Muscle layer of colon (tissue), 2 donors: ENCODE data around the gene MSANTD7.

ENCODE experiments used
- H3K27ac ChIP-seq: one replicate; pipeline ENCODE4 v1.7.0; 2013; ENCODE audit warnings: low read depth, mild to moderate bottlenecking, low read length, moderate library complexity
- H3K27me3 ChIP-seq, 2 donors: one replicate each; pipeline ENCODE4 v1.7.0; 2013; ENCODE audit warnings: low read length in 2 of 2, mild to moderate bottlenecking in 2 of 2; ENCODE audit not compliant: insufficient read depth in 2 of 2, control insufficient read depth in 1 of 2
- H3K36me3 ChIP-seq: one replicate; pipeline ENCODE4 v1.7.0; 2013; ENCODE audit warnings: mild to moderate bottlenecking, low read length; ENCODE audit not compliant: insufficient read depth
- H3K4me1 ChIP-seq: one replicate; pipeline ENCODE4 v1.7.0; 2013; ENCODE audit warnings: mild to moderate bottlenecking, low read length; ENCODE audit not compliant: insufficient read depth
- H3K4me3 ChIP-seq, 2 donors: one replicate each; pipeline ENCODE4 v1.7.0; 2013; ENCODE audit warnings: low read length in 2 of 2, low read depth in 1 of 2, mild to moderate bottlenecking in 1 of 2, moderate library complexity in 1 of 2
- H3K9ac ChIP-seq: one replicate; pipeline ENCODE4 v1.7.0; 2013; ENCODE audit warnings: low read length
- H3K9me3 ChIP-seq: one replicate; pipeline ENCODE4 v1.7.0; 2013; ENCODE audit warnings: mild to moderate bottlenecking, low read length
- donor health status: abdominal sarcoma.
- donor health status: Adenocarcinoma of cecum.

The MSANTD7 gene

GRCh38 chr10:14820775-14821154, 17.3 kb upstream of the MSANTD7 start:
- Histone ChIP-seq H3K4me1 (peaks cover 3% of the 10 kb centered on the region), H3K27me3 (no peaks in the 10 kb centered on the region), H3K4me3 (no peak overlapping the region), H3K9ac (no peak overlapping the region), H3K27ac (no peak overlapping the region), H3K9me3 (no peaks in the 10 kb centered on the region), H3K36me3 (no peaks in the 10 kb centered on the region)

GRCh38 chr10:14821635-14822375, 16.3 kb upstream of the MSANTD7 start:
- peaks cover 3% of the 10 kb centered on the region for H3K4me1 ChIP-seq
- H3K27ac ChIP-seq, result no peak overlapping the region
- H3K27me3 ChIP-seq, result no peaks in the 10 kb centered on the region
- H3K9ac ChIP-seq, result no peak overlapping the region
- no peaks in the 10 kb centered on the region for H3K9me3 ChIP-seq
- H3K4me3 ChIP-seq, result no peak overlapping the region
- H3K36me3 ChIP-seq, result no peaks in the 10 kb centered on the region

- no peaks in the 10 kb centered on the region for H3K9me3 ChIP-seq
- H3K27me3 ChIP-seq, result no peaks in the 10 kb centered on the region
- no peak overlapping the region for H3K27ac ChIP-seq
- no peaks in the 10 kb centered on the region for H3K36me3 ChIP-seq
- peaks cover 3% of the 10 kb centered on the region for H3K4me1 ChIP-seq
- no peak overlapping the region for H3K4me3 ChIP-seq
- H3K9ac ChIP-seq, result no peak overlapping the region
These were observed 15.0 kb upstream of the MSANTD7 start for GRCh38 chr10:14822879-14823755.

GRCh38 chr10:14823966-14824365, 14.1 kb upstream of the MSANTD7 start:
- no peak overlapping the region for H3K9ac ChIP-seq
- no peaks in the 10 kb centered on the region for H3K36me3 ChIP-seq
- no peak overlapping the region for H3K27ac ChIP-seq
- no peaks in the 10 kb centered on the region for H3K27me3 ChIP-seq
- H3K4me1 ChIP-seq, result peaks cover 3% of the 10 kb centered on the region
- no peak overlapping the region for H3K4me3 ChIP-seq
- no peaks in the 10 kb centered on the region for H3K9me3 ChIP-seq

GRCh38 chr10:14826076-14826829, 11.9 kb upstream of the MSANTD7 start:
- Histone ChIP-seq H3K9me3 (no peaks in the 10 kb centered on the region), H3K27me3 (no peaks in the 10 kb centered on the region), H3K27ac (no peak overlapping the region), H3K4me3 (no peak overlapping the region), H3K4me1 (peaks cover 3% of the 10 kb centered on the region), H3K36me3 (no peaks in the 10 kb centered on the region), H3K9ac (no peak overlapping the region)

- Histone ChIP-seq H3K27me3 (no peaks in the 10 kb centered on the region), H3K27ac (no peak overlapping the region), H3K9ac (no peak overlapping the region), H3K9me3 (no peaks in the 10 kb centered on the region), H3K36me3 (no peaks in the 10 kb centered on the region), H3K4me1 (peaks cover 14% of the 10 kb centered on the region), H3K4me3 (no peak overlapping the region)
These were observed 5.0 kb upstream of the MSANTD7 start for GRCh38 chr10:14833106-14833505.

GRCh38 chr10:14836208-14836607, 1.9 kb upstream of the MSANTD7 start:
- H3K27me3 ChIP-seq, result no peaks in the 10 kb centered on the region
- no peaks in the 10 kb centered on the region for H3K9me3 ChIP-seq
- H3K4me1 ChIP-seq, result peaks cover 22% of the 10 kb centered on the region
- H3K36me3 ChIP-seq, result no peaks in the 10 kb centered on the region
- no peak overlapping the region for H3K4me3 ChIP-seq
- H3K27ac ChIP-seq, result no peak overlapping the region
- H3K9ac ChIP-seq, result no peak overlapping the region

- Histone ChIP-seq H3K27ac (peak overlapping the region; percentile 99), H3K4me1 (peaks cover 22% of the 10 kb centered on the region), H3K4me3 (peak overlapping the region; percentile 84 to 89), H3K36me3 (peaks cover 9% of the 10 kb centered on the region), H3K27me3 (no peaks in the 10 kb centered on the region), H3K9me3 (no peaks in the 10 kb centered on the region), H3K9ac (peak overlapping the region; percentile 67)
These were observed 926 bp upstream of the MSANTD7 start for GRCh38 chr10:14837003-14837756.

DNA sequence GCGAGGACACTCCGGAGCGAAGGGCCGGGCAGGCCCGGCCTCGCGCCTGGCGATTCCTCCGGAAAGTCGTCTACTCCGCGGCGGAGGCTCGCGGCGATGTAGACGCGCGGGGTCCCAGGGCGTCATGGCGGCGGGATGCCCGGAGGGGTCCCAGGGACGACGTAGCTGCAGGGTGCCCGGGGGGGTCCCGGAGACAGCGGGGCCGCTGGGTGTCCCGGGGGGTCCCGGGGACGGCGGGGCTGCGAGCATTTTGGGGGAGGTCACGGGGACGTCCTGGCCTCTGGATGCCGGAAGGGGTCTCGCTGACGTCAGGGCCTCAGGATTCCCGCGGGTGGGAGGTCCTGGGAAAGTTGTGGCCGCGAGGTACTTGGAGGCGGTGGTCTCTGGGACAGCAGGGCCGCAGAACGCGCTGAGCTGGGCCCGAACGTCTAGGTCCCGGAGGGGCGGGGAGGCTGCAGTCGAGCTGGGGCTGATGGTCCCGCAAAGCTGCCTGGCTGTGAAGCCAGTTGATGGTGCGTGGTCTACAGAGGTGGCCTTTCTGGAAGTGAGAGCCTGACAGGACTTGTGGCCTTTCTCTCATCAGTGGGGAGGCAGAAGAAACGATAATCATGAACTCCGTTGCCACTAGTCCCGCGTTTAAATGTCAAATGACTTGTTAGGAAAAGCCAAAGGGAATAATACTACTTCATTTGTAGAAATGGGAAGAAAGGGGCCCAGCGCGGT, 637 bp downstream of the MSANTD7 start:
- Histone ChIP-seq H3K4me3 (peak overlapping the region; percentile 89 to 99), H3K36me3 (peaks cover 25% of the 10 kb centered on the region), H3K27ac (peak overlapping the region; percentile 84), H3K9me3 (no peaks in the 10 kb centered on the region), H3K4me1 (peaks cover 22% of the 10 kb centered on the region), H3K9ac (peak overlapping the region; percentile 65), H3K27me3 (no peaks in the 10 kb centered on the region)

DNA sequence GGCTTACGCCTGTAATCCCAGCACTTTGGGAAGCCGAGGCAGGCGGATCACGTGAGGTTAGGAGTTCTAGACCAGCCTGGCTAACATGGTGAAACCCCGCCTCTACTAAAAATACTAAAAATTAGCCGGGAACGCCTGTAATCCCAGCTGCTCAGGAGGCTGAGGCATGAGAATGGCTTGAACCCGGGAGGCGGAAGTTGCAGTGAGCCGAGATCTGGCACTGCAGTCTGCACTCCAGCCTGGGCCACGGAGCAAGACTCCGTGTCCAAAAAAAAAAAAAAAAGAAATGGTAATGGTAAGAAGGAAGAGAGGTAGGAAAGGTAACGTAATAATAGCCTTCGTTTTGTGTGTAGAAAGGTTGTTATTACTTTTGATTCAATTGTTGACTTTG, 1.2 kb downstream of the MSANTD7 start:
- Histone ChIP-seq H3K4me1 (peaks cover 22% of the 10 kb centered on the region), H3K9me3 (no peaks in the 10 kb centered on the region), H3K36me3 (peaks cover 31% of the 10 kb centered on the region), H3K27me3 (no peaks in the 10 kb centered on the region), H3K27ac (peak overlapping the region; percentile 84), H3K4me3 (peak overlapping the region; percentile 89 to 99), H3K9ac (peak overlapping the region; percentile 65)
